ENCODE results near the gene MOV10.

MOV10 gene

DNA sequence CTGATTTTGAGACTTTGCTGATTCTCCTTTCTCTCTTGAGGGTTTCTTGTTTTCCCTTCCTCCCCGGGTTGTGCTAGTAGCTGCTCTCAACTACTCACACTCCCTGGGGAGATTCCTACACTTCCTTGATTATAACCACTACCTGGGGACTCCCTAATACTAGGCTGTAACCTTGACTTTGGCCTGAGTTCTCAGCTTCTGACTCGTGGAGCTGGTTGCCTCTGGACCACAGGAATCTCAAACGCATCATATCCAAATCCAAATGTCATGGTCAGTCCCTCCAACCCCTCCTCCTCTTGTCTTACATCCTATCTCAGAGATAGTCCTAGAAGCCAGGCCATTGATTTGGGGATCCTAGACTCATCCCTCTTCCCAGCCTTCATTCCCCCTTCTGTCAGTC is 12.0 kb downstream of the MOV10 start:
- no peak for DNase-seq (ENCODE audit: low read depth)
- H3K4me3 ChIP-seq (ENCODE audit: low read depth, low read length) = no peak overlapping the region
- TF ChIP-seq, protein P1, sequence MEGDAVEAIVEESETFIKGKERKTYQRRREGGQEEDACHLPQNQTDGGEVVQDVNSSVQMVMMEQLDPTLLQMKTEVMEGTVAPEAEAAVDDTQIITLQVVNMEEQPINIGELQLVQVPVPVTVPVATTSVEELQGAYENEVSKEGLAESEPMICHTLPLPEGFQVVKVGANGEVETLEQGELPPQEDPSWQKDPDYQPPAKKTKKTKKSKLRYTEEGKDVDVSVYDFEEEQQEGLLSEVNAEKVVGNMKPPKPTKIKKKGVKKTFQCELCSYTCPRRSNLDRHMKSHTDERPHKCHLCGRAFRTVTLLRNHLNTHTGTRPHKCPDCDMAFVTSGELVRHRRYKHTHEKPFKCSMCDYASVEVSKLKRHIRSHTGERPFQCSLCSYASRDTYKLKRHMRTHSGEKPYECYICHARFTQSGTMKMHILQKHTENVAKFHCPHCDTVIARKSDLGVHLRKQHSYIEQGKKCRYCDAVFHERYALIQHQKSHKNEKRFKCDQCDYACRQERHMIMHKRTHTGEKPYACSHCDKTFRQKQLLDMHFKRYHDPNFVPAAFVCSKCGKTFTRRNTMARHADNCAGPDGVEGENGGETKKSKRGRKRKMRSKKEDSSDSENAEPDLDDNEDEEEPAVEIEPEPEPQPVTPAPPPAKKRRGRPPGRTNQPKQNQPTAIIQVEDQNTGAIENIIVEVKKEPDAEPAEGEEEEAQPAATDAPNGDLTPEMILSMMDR (IDR thresholded peaks at IDR 0.05; ENCODE audit: low read depth, low read length, missing control alignments) = no peak

DNA sequence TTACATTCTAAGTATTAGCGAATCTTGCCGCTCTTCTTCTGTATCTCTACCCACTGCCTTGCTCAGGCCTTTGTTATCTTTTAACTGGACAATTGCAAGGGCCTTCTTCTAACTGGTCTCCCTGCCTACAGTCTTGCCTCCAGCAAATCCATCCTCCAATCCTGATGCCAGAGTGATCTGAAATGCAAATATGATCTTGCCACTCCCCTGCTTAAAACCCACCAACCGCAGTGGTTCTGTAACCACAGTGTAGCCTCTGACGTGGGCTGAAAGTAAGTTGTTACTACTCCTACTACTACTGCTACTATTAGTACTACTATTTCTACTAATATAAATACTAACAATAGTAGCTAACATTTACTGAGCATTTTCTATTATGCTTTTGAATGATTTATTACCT is 12.4 kb downstream of the MOV10 start:
- TF ChIP-seq, protein P1 (IDR thresholded peaks at IDR 0.05; ENCODE audit: low read depth, low read length, missing control alignments) = no peak
- DNase-seq (ENCODE audit: low read depth) = no peak
- no peak overlapping the region for H3K4me3 ChIP-seq (ENCODE audit: low read depth, low read length)

DNA sequence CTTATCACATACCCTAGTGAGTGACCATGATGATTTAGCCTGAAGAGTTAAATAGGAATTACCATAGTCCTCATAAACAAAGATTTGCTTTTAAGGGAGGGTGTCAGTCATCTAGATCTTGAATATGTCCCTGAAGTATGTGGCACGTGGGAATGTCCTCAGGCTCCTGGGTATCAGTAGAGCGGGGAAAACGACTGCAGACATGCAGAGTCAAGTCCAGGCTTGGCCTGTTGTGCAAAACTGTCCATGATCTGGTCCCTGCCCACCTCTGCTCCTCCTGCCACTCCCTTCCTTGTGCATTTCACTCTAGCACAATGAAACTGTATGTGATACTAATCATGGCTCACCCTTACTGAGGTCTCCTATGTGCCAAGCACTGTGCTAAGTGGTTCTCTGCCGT is 12.9 kb downstream of the MOV10 start:
- no peak overlapping the region for H3K4me3 ChIP-seq (ENCODE audit: low read depth, low read length)
- TF ChIP-seq, protein P1 (IDR thresholded peaks at IDR 0.05; ENCODE audit: low read depth, low read length, missing control alignments) = no peak
- DNase-seq (ENCODE audit: low read depth) = no peak

DNA sequence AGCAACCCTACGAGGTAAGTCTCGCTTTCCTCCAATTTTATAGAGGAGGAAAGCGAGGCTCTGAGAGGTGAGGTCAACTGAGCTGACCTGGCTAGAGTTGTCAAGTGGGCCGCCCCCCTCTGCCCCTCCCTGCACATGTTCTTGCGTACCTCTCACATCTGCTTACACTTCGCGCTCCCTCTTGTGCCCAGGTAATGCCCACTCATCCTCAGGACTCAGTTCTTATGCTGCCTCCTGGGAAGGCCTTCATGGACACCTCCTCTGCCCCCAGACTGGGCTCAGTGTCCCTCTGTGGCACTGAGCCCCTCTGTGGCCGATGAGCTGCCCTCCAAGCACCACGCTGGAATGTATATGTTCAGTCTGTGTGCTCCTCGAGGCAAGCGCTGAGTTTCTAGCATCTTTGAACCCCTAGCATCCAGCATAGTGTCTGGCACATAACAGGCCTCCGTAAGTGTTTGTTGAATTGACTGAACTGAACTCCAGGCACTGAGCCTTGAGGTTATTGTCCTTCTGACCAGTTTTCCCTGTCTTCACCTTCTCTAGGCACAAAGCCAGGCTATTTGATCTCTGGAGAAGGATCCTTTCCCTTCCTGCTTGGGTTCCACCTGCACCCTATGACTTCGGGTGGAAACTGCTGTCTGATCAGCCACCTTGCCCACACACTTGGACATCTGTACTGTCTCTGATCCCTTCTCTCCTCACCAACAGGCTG is 13.5 kb downstream of the MOV10 start:
- TF ChIP-seq, protein P1 (IDR thresholded peaks at IDR 0.05; ENCODE audit: low read depth, low read length, missing control alignments) = no peak
- no peak overlapping the region for H3K4me3 ChIP-seq (ENCODE audit: low read depth, low read length)
- no peak for DNase-seq (ENCODE audit: low read depth)

DNA sequence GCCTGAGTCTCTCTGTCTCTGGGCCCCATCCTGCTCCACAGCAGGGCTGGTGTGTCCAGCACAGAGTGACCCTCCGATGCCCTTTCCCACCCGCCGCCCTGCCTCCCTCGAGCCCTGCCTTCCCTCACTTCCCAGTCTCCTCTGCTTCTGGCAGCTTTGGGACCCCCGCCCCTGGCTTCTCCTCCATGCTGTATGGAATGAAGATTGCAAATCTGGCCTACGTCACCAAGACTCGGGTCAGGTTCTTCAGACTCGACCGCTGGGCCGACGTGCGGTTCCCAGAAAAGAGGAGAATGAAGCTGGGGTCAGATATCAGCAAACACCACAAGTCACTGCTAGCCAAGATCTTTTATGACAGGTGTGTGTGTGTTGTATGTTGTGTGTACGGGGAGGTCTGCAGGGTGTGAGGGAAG is 14.3 kb downstream of the MOV10 start:
- TF ChIP-seq, protein P1 (IDR thresholded peaks at IDR 0.05; ENCODE audit: low read depth, low read length, missing control alignments) = no peak
- DNase-seq (ENCODE audit: low read depth) = no peak
- no peak overlapping the region for H3K4me3 ChIP-seq (ENCODE audit: low read depth, low read length)

DNA sequence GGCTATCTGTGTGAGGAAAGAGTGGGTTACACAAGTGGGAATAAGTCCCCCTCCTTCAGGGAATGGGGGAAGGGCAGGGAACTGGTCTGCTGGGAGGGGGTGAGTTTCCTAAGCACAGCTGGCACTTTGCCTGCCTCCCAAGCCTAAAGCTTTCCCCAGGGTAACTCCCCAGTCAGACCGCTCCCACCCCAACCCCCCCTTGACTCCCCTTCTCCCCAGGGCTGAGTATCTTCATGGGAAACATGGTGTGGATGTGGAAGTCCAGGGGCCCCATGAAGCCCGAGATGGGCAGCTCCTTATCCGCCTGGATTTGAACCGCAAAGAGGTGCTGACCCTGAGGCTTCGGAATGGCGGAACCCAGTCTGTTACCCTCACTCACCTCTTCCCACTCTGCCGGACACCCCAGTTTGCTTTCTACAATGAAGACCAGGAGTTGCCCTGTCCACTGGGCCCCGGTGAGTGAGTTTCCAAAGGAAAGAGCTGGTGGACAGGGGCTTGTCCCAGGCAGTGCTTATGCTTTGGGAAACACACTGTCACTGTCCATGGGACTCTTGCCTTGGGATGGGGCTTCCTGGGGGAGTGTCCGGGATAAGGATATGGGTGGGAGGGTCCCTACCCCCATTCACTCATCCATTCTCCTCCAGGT is 14.9 kb downstream of the MOV10 start:
- no peak overlapping the region for H3K4me3 ChIP-seq (ENCODE audit: low read depth, low read length)
- DNase-seq (ENCODE audit: low read depth) = no peak
- TF ChIP-seq, protein P1 (IDR thresholded peaks at IDR 0.05; ENCODE audit: low read depth, low read length, missing control alignments) = no peak

DNA sequence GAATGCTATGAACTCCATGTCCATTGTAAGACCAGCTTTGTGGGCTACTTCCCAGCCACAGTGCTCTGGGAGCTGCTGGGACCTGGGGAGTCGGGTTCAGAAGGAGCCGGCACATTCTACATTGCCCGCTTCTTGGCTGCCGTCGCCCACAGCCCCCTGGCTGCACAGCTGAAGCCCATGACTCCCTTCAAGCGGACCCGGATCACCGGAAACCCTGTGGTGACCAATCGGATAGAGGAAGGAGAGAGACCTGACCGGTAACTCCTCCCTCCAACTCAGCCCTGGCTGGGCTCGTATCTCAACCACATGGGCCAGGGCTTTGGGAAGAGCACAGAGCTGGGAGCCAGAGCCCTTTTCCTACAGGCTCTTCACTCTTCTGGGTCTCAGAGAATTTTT is 15.4 kb downstream of the MOV10 start:
- DNase-seq (ENCODE audit: low read depth) = no peak
- no peak overlapping the region for H3K4me3 ChIP-seq (ENCODE audit: low read depth, low read length)
- TF ChIP-seq, protein P1 (IDR thresholded peaks at IDR 0.05; ENCODE audit: low read depth, low read length, missing control alignments) = no peak
